H1 (cell line): ENCODE data around the gene TBC1D32. TPM values are rescaled to one million over a fixed set of nuclear protein-coding genes. Genes with fewer than 3 reads are reported as not detected.

Experiments
- CTCF ChIA-PET: fragments of 300-600 bp; sonication (Branson Sonifier 250); formaldehyde crosslinking; loops from one replicate; lab custom pipeline; 2021; ENCODE audit not compliant: partially characterized antibody; lab: Charles Lee
- POLR2A ChIA-PET: fragments of 300-600 bp; sonication (Branson Sonifier 250); formaldehyde crosslinking; loops from one replicate; lab custom pipeline; 2021; ENCODE audit warnings: inconsistent platforms; ENCODE audit not compliant: partially characterized antibody; lab: Charles Lee
- DNase-seq, 2 experiments: peaks; one replicate each; pipeline versions ENCODE4 v3.0.0 to v3.0.0-alpha.2; 2010 to 2022; ENCODE audit warnings: low spot score in 2 of 2, low read depth in 1 of 2, mixed read lengths in 1 of 2
- FAIRE-seq: peaks from 2 replicates; lab custom pipeline; 2011; peaks lifted over from hg19 to GRCh38; lab: Jason Lieb, UNC
- H2AFZ ChIP-seq: 2 replicates; pipeline ENCODE4 v1.8.1; 2012; ENCODE audit warnings: low read length, inconsistent platforms
- H2AK5ac ChIP-seq: 2 replicates; pipeline ENCODE4 v1.6.1; 2013; ENCODE audit warnings: low read depth, low read length
- H2BK120ac ChIP-seq: replicated peaks from 2 replicates; pipeline ENCODE3; 2013; ENCODE audit warnings: low read depth, low read length, inconsistent platforms
- H2BK12ac ChIP-seq: 2 replicates; pipeline ENCODE4 v1.6.1; 2013; ENCODE audit warnings: low read depth, low read length
- H2BK15ac ChIP-seq: 2 replicates; pipeline ENCODE4 v1.6.1; 2013; ENCODE audit warnings: low read length
- H2BK20ac ChIP-seq: 2 replicates; pipeline ENCODE4 v1.6.1; 2013; ENCODE audit warnings: low read length
- H2BK5ac ChIP-seq: 2 replicates; pipeline ENCODE4 v1.6.1; 2013; ENCODE audit warnings: low read depth, low read length
- H3K14ac ChIP-seq: 2 replicates; pipeline ENCODE4 v1.6.1; 2013; ENCODE audit warnings: inconsistent platforms; ENCODE audit not compliant: insufficient read length
- H3K18ac ChIP-seq: 2 replicates; pipeline ENCODE4 v1.6.1; 2013; ENCODE audit warnings: low read length; ENCODE audit errors: extremely low read depth
- H3K23ac ChIP-seq: 2 replicates; pipeline ENCODE4 v1.6.1; 2013; ENCODE audit warnings: inconsistent platforms; ENCODE audit not compliant: insufficient read length
- H3K23me2 ChIP-seq: 2 replicates; pipeline ENCODE4 v1.6.1; 2013; ENCODE audit warnings: low read depth, low read length
- H3K27ac ChIP-seq: 2 replicates; pipeline ENCODE4 v1.6.1; 2011; ENCODE audit warnings: low read depth, low read length, inconsistent platforms
- H3K27me3 ChIP-seq, 4 experiments: replicated peaks in 1 of 4; 1 replicate in 1 of 4; 2 replicates in 3 of 4; pipeline versions ENCODE4 v1.6.1 to v1.8.1; 2011 to 2013; ENCODE audit warnings: low read length in 3 of 4, mild to moderate bottlenecking in 3 of 4, inconsistent platforms in 2 of 4, mixed read lengths in 2 of 4, moderate library complexity in 1 of 4; ENCODE audit not compliant: control insufficient read depth in 3 of 4, insufficient read depth in 3 of 4; ENCODE audit errors: extremely low read depth in 1 of 4
- H3K36me3 ChIP-seq, 4 experiments: 2 replicates each; pipeline versions ENCODE4 v1.6.1 to v1.8.1; 2011 to 2013; ENCODE audit warnings: mild to moderate bottlenecking in 4 of 4, low read length in 3 of 4, moderate library complexity in 2 of 4, control low read depth in 1 of 4, inconsistent platforms in 1 of 4; ENCODE audit not compliant: insufficient read depth in 4 of 4, control insufficient read depth in 2 of 4
- H3K4ac ChIP-seq: replicated peaks from 2 replicates; pipeline ENCODE3; 2013; ENCODE audit warnings: low read length, low read depth, mixed read lengths, inconsistent platforms; ENCODE audit not compliant: insufficient read length
- H3K4me1 ChIP-seq, 4 experiments: replicated peaks in 1 of 4; 1 replicate in 1 of 4; 2 replicates in 3 of 4; pipeline versions ENCODE4 v1.6.1 to v1.8.1; 2011 to 2013; ENCODE audit warnings: low read length in 3 of 4, inconsistent platforms in 2 of 4, mixed read lengths in 1 of 4; ENCODE audit not compliant: insufficient read depth in 4 of 4, control insufficient read depth in 3 of 4
- H3K4me2 ChIP-seq, 2 experiments: 2 replicates each; pipeline versions ENCODE4 v1.6.1 to v1.8.1; 2011 to 2013; ENCODE audit warnings: low read depth in 2 of 2, low read length in 2 of 2, control low read depth in 1 of 2, inconsistent platforms in 1 of 2, mild to moderate bottlenecking in 1 of 2; ENCODE audit not compliant: insufficient read depth in 1 of 2
- H3K4me3 ChIP-seq, 4 experiments: fragments of 200-600, 300-600 bp in 1 of 4; sonication (generic), shearing (Covaris generic), sonication (Bioruptor Twin) in 1 of 4; 2 replicates each; pipeline versions ENCODE4 v1.5.1 to v1.8.1; 2011 to 2016; ENCODE audit warnings: low read length in 4 of 4, low read depth in 3 of 4, control low read depth in 2 of 4, inconsistent platforms in 2 of 4, mild to moderate bottlenecking in 2 of 4, mixed read lengths in 1 of 4, moderate library complexity in 1 of 4; ENCODE audit not compliant: insufficient read depth in 2 of 4; ENCODE audit errors: extremely low read depth in 1 of 4
- H3K56ac ChIP-seq: replicated peaks from 2 replicates; pipeline ENCODE3; 2013; ENCODE audit warnings: low read depth, mild to moderate bottlenecking, mixed read lengths, low read length, inconsistent platforms; ENCODE audit not compliant: insufficient read length
- H3K79me1 ChIP-seq: 2 replicates; pipeline ENCODE4 v1.6.1; 2013; ENCODE audit warnings: low read depth, low read length, control low read depth
- H3K79me2 ChIP-seq, 2 experiments: 2 replicates each; pipeline versions ENCODE4 v1.6.1 to v1.8.1; 2012 to 2013; ENCODE audit warnings: low read length in 2 of 2, mild to moderate bottlenecking in 2 of 2, inconsistent platforms in 1 of 2; ENCODE audit not compliant: insufficient read depth in 2 of 2, control insufficient read depth in 1 of 2
- H3K9ac ChIP-seq, 4 experiments: replicated peaks in 1 of 4; 1 replicate in 1 of 4; 2 replicates in 3 of 4; pipeline versions ENCODE4 v1.6.1 to v1.8.1; 2011 to 2013; ENCODE audit warnings: low read depth in 3 of 4, low read length in 3 of 4, control low read depth in 2 of 4, mild to moderate bottlenecking in 2 of 4, moderate library complexity in 2 of 4, inconsistent platforms in 1 of 4; ENCODE audit errors: extremely low read depth in 1 of 4
- H3K9me3 ChIP-seq, 2 experiments: 2 replicates each; pipeline versions ENCODE4 v1.6.1 to v1.8.1; 2012 to 2013; ENCODE audit warnings: mild to moderate bottlenecking in 2 of 2, moderate library complexity in 2 of 2, control low read depth in 1 of 2, inconsistent platforms in 1 of 2, low read depth in 1 of 2, low read length in 1 of 2, mixed read lengths in 1 of 2; ENCODE audit not compliant: insufficient read depth in 2 of 2
- H4K20me1 ChIP-seq, 2 experiments: replicated peaks in 1 of 2; 2 replicates each; pipeline versions ENCODE3 to v1.8.1; 2011 to 2013; ENCODE audit warnings: inconsistent platforms in 2 of 2, low read length in 2 of 2, mild to moderate bottlenecking in 1 of 2; ENCODE audit not compliant: insufficient read depth in 2 of 2, control insufficient read depth in 1 of 2
- H4K5ac ChIP-seq: 2 replicates; pipeline ENCODE4 v1.6.1; 2013; ENCODE audit warnings: low read length, low read depth, mixed read lengths, inconsistent platforms; ENCODE audit not compliant: insufficient read length
- H4K8ac ChIP-seq: 2 replicates; pipeline ENCODE4 v1.8.0; 2013; ENCODE audit warnings: mild to moderate bottlenecking, moderate library complexity, low read length, inconsistent platforms; ENCODE audit not compliant: insufficient read depth; ENCODE audit errors: extremely low read depth
- H4K91ac ChIP-seq: replicated peaks from 2 replicates; pipeline ENCODE3; 2013; ENCODE audit warnings: low read length, mixed read lengths, inconsistent platforms; ENCODE audit not compliant: insufficient read length
- BRCA1 ChIP-seq: IDR thresholded peaks from 2 replicates; pipeline ENCODE4 v1.6.1; 2012; ENCODE audit warnings: low read depth, low read length, improper control_type of control experiment
- EP300 ChIP-seq, 2 experiments: IDR thresholded peaks; 1 replicate in 1 of 2; 2 replicates in 1 of 2; pipeline ENCODE4 v1.6.1; 2011 to 2012; ENCODE audit warnings: low read depth in 2 of 2, low read length in 2 of 2, mild to moderate bottlenecking in 2 of 2, borderline replicate concordance in 1 of 2, inconsistent platforms in 1 of 2, moderate library complexity in 1 of 2
- FOSL1 ChIP-seq: IDR thresholded peaks from 2 replicates; pipeline ENCODE4 v1.6.1; 2011; ENCODE audit warnings: mild to moderate bottlenecking, low read depth, low read length, moderate library complexity; ENCODE audit not compliant: insufficient read depth
- GTF2F1 ChIP-seq: IDR thresholded peaks from 2 replicates; pipeline ENCODE4 v1.6.1; 2012; ENCODE audit warnings: low read depth, low read length, improper control_type of control experiment, borderline replicate concordance
- MAFK ChIP-seq: IDR thresholded peaks from 2 replicates; pipeline ENCODE4 v1.6.1; 2012; ENCODE audit warnings: low read depth, mild to moderate bottlenecking, improper control_type of control experiment, low read length
- RBBP5 ChIP-seq: IDR thresholded peaks from 2 replicates; pipeline ENCODE4 v1.7.1; 2012; ENCODE audit warnings: low read depth, mild to moderate bottlenecking, inconsistent platforms, low read length, moderate library complexity, borderline replicate concordance
- RFX5 ChIP-seq: IDR thresholded peaks from 2 replicates; pipeline ENCODE4 v1.6.1; 2011; ENCODE audit warnings: low read depth, low read length, improper control_type of control experiment, borderline replicate concordance
- SUZ12 ChIP-seq: fragments of 200-600 bp; sonication (generic); IDR thresholded peaks from 2 replicates; pipeline ENCODE4 v1.6.1; 2012; ENCODE audit warnings: mild to moderate bottlenecking, inconsistent platforms, low read length, moderate library complexity, mixed read lengths
- TAF1 ChIP-seq: IDR thresholded peaks from 2 replicates; pipeline ENCODE4 v1.6.1; 2011; ENCODE audit warnings: mild to moderate bottlenecking, low read depth, low read length
- TAF7 ChIP-seq: optimal IDR thresholded peaks from 2 replicates; pipeline ENCODE3; 2011; ENCODE audit warnings: low read depth, mild to moderate bottlenecking, inconsistent platforms, low read length, moderate library complexity, borderline replicate concordance
- TEAD4 ChIP-seq: IDR thresholded peaks from 2 replicates; pipeline ENCODE4 v1.6.1; 2012; ENCODE audit warnings: low read depth, low read length, inconsistent platforms, mixed read lengths
- WGBS, 2 experiments: shearing (Covaris generic) in 1 of 2; methylation state at CpG; one replicate each; pipeline versions ENCODE4 v1.1.6 to v1.1.7; 2013 to 2015; ENCODE audit warnings: low lambda C conversion rate in 2 of 2, mixed read lengths in 2 of 2, inconsistent platforms in 1 of 2, low coverage in 1 of 2, missing lambda C conversion rate in 1 of 2; ENCODE audit not compliant: insufficient replicate concordance in 2 of 2, insufficient coverage in 1 of 2, insufficient read length in 1 of 2; ENCODE audit errors: extremely low coverage in 1 of 2, missing lambda C conversion rate in 1 of 2; 5-methylcytosine and 5-hydroxymethylcytosine counted together
- polyA plus RNA-seq, 7 experiments: library from polyadenylated mRNA; depleted of rRNA in 3 of 7; stranded (reverse) in 5 of 7; unstranded in 2 of 7; fragments of >200 nt in 5 of 7; fragments of 200-250 nt in 2 of 7; gene quantifications; 1 replicate in 5 of 7; 2 replicates in 1 of 7; 4 replicates in 1 of 7; pipeline versions ENCODE4 v1.2.1 to v1.2.3, GENCODE V29; 2011 to 2013; ENCODE audit warnings: missing spikeins in 2 of 7, mixed read lengths in 2 of 7
- total RNA-seq: library from RNA; stranded (reverse); fragmentation: NEBNext Ultra II Directional; extraction: Animal tissue kit (Norgen Biotek cat#: 25700); gene quantifications from 2 replicates; pipeline ENCODE4 v1.2.1, GENCODE V29; 2021
- TF ChIP-seq, protein P1 (sequence below): IDR thresholded peaks from 2 replicates; pipeline ENCODE4 v1.6.1; 2011; ENCODE audit warnings: low read length, improper control_type of control experiment
- TF ChIP-seq, protein P2 (sequence below): IDR thresholded peaks from 2 replicates; pipeline ENCODE4 v1.6.1; 2012; ENCODE audit warnings: inconsistent platforms

The TBC1D32 gene
- total and polyA plus RNA-seq, 2 of the 8 experiments (the other 6 are each of a cell fraction or from before 2014, with no cell fraction given): 5.3 to 7.1 TPM

DNA sequence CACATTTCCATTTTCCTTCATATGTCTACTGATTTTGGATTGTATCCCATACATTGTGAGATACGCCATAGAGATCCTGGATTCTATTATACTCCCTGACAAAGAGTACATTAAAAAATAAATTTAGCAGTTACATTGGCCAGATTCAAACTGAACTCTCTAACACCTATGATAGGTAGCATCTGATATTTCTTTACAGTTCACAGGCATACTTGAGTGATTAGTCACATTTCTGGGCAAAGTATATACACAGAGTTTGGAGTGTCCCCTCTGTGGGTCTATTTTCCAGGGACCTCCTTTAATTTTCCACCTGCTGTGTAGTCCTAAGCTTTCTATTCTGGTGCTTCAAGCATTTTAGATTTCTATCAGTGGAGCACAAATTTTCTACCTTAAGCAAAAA is 96.4 kb downstream of the TBC1D32 start:
- no peak overlapping the region for H4K91ac ChIP-seq
- no peak overlapping the region for H3K18ac ChIP-seq
- ChIA-PET CTCF (no interaction called here), POLR2A (no interaction called here)
- 100% methylated on average over 1 of the region's 1 CpG; no CpG with 5 or more reads in 1 of the 2 experiments for WGBS, 2 experiments
- H2AFZ ChIP-seq: no peak overlapping the region
- no peaks in the 10 kb centered on the region for H3K23me2 ChIP-seq
- no peak for DNase-seq
- no peak overlapping the region for H2AK5ac ChIP-seq
- H4K20me1 ChIP-seq: no peaks in the 10 kb centered on the region
- H3K4me3 ChIP-seq: no peak overlapping the region
- no peaks in the 10 kb centered on the region; a peak in 1 of 8 replicates for H3K36me3 ChIP-seq
- no peak for FAIRE-seq
- no peaks in the 10 kb centered on the region for H3K79me2 ChIP-seq
- H3K27me3 ChIP-seq: no peaks in the 10 kb centered on the region
- H2BK120ac ChIP-seq: no peak overlapping the region
- H3K4me2 ChIP-seq: no peak overlapping the region
- peaks cover 0 to 2% (median 0%) of the 10 kb centered on the region in 4 experiments; a peak in 2 of 7 replicates for H3K4me1 ChIP-seq
- H3K56ac ChIP-seq: no peak overlapping the region
- no peak overlapping the region for H3K4ac ChIP-seq
- no peak overlapping the region for H3K27ac ChIP-seq
- H2BK20ac ChIP-seq: no peak overlapping the region
- H2BK5ac ChIP-seq: no peak overlapping the region
- H4K8ac ChIP-seq: no peak overlapping the region
- no peak overlapping the region for H2BK15ac ChIP-seq
- no peak overlapping the region for H3K23ac ChIP-seq
- no peaks in the 10 kb centered on the region for H3K9me3 ChIP-seq
- no peak overlapping the region for H3K14ac ChIP-seq
- H3K79me1 ChIP-seq: no peaks in the 10 kb centered on the region
- no peak overlapping the region for H2BK12ac ChIP-seq
- H3K9ac ChIP-seq: no peak overlapping the region
- no peak overlapping the region for H4K5ac ChIP-seq
- no peak for TF ChIP-seq BRCA1
- no peak for TF ChIP-seq RBBP5
- no peak for TF ChIP-seq RFX5
- TF ChIP-seq GTF2F1: no peak
- no peak for TF ChIP-seq FOSL1
- no peak for TF ChIP-seq MAFK
- TF ChIP-seq, protein P1, sequence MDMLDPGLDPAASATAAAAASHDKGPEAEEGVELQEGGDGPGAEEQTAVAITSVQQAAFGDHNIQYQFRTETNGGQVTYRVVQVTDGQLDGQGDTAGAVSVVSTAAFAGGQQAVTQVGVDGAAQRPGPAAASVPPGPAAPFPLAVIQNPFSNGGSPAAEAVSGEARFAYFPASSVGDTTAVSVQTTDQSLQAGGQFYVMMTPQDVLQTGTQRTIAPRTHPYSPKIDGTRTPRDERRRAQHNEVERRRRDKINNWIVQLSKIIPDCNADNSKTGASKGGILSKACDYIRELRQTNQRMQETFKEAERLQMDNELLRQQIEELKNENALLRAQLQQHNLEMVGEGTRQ: no peak
- TF ChIP-seq, protein P2, sequence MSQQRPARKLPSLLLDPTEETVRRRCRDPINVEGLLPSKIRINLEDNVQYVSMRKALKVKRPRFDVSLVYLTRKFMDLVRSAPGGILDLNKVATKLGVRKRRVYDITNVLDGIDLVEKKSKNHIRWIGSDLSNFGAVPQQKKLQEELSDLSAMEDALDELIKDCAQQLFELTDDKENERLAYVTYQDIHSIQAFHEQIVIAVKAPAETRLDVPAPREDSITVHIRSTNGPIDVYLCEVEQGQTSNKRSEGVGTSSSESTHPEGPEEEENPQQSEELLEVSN: no peak
- no peak for TF ChIP-seq EP300 (IDR thresholded peaks at IDR 0.05; ENCODE audit: borderline replicate concordance in 1 of 2, low read depth in 2 of 2, low read length in 2 of 2)
- no peak for TF ChIP-seq TAF1
- TF ChIP-seq TEAD4: no peak
- no peak for TF ChIP-seq SUZ12
- TF ChIP-seq TAF7: no peak
